HUES64 (cell line): ENCODE measurements around the gene ADH7.

Source experiments
- H3K27ac ChIP-seq: 2 replicates; pipeline ENCODE4 v1.7.0; 2013; ENCODE audit warnings: low read depth, low read length, inconsistent platforms
- H3K27me3 ChIP-seq: 2 replicates; pipeline ENCODE4 v1.6.1; 2013; ENCODE audit warnings: mild to moderate bottlenecking, low read length; ENCODE audit not compliant: insufficient read depth
- H3K36me3 ChIP-seq: 2 replicates; pipeline ENCODE4 v1.6.1; 2013; ENCODE audit warnings: mild to moderate bottlenecking, low read length; ENCODE audit not compliant: insufficient read depth
- H3K4me1 ChIP-seq: 2 replicates; pipeline ENCODE4 v1.6.1; 2013; ENCODE audit warnings: mild to moderate bottlenecking, low read length, moderate library complexity; ENCODE audit not compliant: insufficient read depth
- H3K4me3 ChIP-seq: 2 replicates; pipeline ENCODE4 v1.5.1; 2013; ENCODE audit warnings: mild to moderate bottlenecking, low read length, moderate library complexity
- H3K9ac ChIP-seq: 2 replicates; pipeline ENCODE4 v1.6.1; 2013; ENCODE audit warnings: mild to moderate bottlenecking, low read depth, low read length
- H3K9me3 ChIP-seq: 2 replicates; pipeline ENCODE4 v1.6.1; 2013; ENCODE audit warnings: low read depth, low read length; ENCODE audit not compliant: insufficient read depth
- WGBS: fragments of 150-250, 120-280 bp; methylation state at CpG from one replicate; pipeline ENCODE4 v1.1.7; 2013; ENCODE audit warnings: missing lambda C conversion rate; 5-methylcytosine and 5-hydroxymethylcytosine counted together

The ADH7 gene

GRCh38 chr4:99458911-99459447, 23.8 kb upstream of the ADH7 start:
- no peak overlapping the region for H3K27ac ChIP-seq
- no peaks in the 10 kb centered on the region for H3K36me3 ChIP-seq
- 0 out of 2 replicates have a peak, but pooled peaks cover 6% of the 10 kb centered on the region for H3K4me1 ChIP-seq
- 83% methylated on average over 6 of the region's 6 CpGs for WGBS
- H3K9me3 ChIP-seq = no peaks in the 10 kb centered on the region
- H3K27me3 ChIP-seq = no peaks in the 10 kb centered on the region
- H3K4me3 ChIP-seq = no peak overlapping the region
- H3K9ac ChIP-seq = no peak overlapping the region

DNA sequence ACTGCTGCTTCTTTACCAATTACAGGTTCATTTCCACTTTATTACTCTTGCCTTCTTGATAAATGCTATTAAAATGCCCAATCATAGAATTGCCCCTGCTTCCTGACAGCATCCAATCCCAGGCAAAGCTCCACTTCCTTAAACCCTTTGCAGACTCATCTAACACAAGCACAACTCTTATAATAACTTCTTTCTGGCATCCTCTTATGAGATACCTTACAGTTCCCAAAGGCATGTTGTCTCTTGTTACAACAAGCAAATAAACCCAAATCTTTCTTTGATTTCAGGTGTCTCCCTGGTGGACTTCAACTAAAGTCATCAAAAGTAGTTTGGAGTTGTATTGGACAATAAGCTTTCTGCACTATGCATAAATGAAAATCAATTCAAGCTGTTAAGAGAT, 22.5 kb upstream of the ADH7 start:
- H3K27me3 ChIP-seq = no peaks in the 10 kb centered on the region
- no peak overlapping the region for H3K27ac ChIP-seq
- H3K9ac ChIP-seq = no peak overlapping the region
- no peaks in the 10 kb centered on the region for H3K36me3 ChIP-seq
- no peak overlapping the region for H3K4me3 ChIP-seq
- H3K4me1 ChIP-seq = 0 out of 2 replicates have a peak, but pooled peaks cover 6% of the 10 kb centered on the region
- no peaks in the 10 kb centered on the region for H3K9me3 ChIP-seq

- no peaks in the 10 kb centered on the region for H3K9me3 ChIP-seq
- 86% methylated on average over 4 of the region's 4 CpGs for WGBS
- no peak overlapping the region for H3K9ac ChIP-seq
- H3K4me1 ChIP-seq = 0 out of 2 replicates have a peak, but pooled peaks cover 6% of the 10 kb centered on the region
- no peak overlapping the region for H3K4me3 ChIP-seq
- H3K36me3 ChIP-seq = no peaks in the 10 kb centered on the region
- H3K27ac ChIP-seq = no peak overlapping the region
- no peaks in the 10 kb centered on the region for H3K27me3 ChIP-seq
Measured at GRCh38 chr4:99457270-99457669, 22.1 kb upstream of the ADH7 start.

- Histone ChIP-seq H3K27me3 (no peaks in the 10 kb centered on the region), H3K4me1 (peaks cover 13% of the 10 kb centered on the region; the same call in 1 of the 2 replicates), H3K4me3 (no peak overlapping the region), H3K27ac (peak overlapping the region; percentile 54), H3K36me3 (no peaks in the 10 kb centered on the region), H3K9me3 (peaks cover 9% of the 10 kb centered on the region; the same call in 1 of the 2 replicates), H3K9ac (0 out of 2 replicates have a peak overlapping the region, but pooled peaks have one; percentile 10)
- WGBS = no CpG with 5 or more reads among the region's 3 CpGs
Measured at GRCh38 chr4:99447513-99447912, 12.4 kb upstream of the ADH7 start.

DNA sequence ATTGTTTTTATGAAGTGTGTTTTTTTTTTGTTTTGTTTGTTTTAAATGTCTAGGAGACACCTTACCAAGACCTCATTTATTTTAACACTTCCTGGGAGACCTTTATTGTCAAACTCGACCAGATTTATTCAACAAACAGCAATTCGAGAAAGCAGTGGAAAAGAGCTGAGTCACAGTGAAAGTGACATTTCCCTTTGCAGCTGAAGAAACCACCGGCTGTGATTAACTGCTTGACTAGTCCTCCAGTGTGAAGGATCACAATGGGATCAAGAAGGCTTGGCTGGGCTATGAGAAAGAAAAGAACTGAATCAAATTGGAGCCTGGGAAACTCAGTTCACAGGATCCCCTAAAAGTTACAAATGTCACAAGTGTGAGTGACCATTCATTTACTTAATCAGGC, 11.9 kb upstream of the ADH7 start:
- WGBS = 36% methylated on average over 3 of the region's 3 CpGs
- Histone ChIP-seq H3K4me1 (peaks cover 13% of the 10 kb centered on the region; the same call in 1 of the 2 replicates), H3K9me3 (peaks cover 8% of the 10 kb centered on the region; the same call in 1 of the 2 replicates), H3K27ac (peak overlapping the region; percentile 54), H3K36me3 (no peaks in the 10 kb centered on the region), H3K9ac (peak overlapping the region; percentile 10; the same call in 1 of the 2 replicates), H3K27me3 (no peaks in the 10 kb centered on the region), H3K4me3 (no peak overlapping the region)

- WGBS = 92% methylated on average over 3 of the region's 4 CpGs
- H3K36me3 ChIP-seq = no peaks in the 10 kb centered on the region
- no peaks in the 10 kb centered on the region for H3K9me3 ChIP-seq
- H3K27ac ChIP-seq = no peak overlapping the region
- no peak overlapping the region for H3K9ac ChIP-seq
- H3K4me3 ChIP-seq = no peak overlapping the region
- H3K27me3 ChIP-seq = no peaks in the 10 kb centered on the region
- H3K4me1 ChIP-seq = no peaks in the 10 kb centered on the region
Measured at GRCh38 chr4:99438405-99438780, 3.3 kb upstream of the ADH7 start.

DNA sequence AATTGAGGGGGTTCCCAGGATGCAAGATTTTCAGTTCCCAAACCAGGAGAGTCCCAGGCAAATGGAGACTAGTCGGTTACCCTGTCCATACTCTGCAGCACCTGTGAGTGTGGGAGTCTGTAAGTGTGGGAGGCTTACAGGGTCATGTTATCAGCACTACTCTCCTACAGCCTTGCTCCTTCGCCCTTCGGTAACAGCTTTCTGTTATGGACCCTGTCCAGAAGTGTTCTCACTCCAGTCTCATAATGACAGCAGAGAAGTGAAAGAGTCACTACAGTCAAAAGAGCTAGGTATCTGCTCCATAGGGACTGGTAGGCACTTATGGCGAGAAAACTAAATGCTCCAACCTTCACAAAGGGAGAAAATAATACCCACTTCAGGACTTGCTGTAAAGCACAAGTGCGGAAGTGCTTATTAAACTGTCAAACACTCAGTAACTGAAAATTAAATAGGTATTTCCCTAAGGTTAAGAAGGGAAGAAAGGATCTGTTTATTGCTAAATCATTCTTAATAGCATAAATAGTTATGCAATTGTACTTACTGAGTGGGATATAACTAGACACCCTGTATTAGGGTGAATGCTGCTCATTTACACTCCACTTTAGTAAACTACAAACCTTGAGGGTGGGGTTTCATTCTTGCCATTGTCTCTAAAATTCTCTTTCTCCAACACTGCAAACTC, 2.7 kb upstream of the ADH7 start:
- H3K4me3 ChIP-seq = no peak overlapping the region
- no peak overlapping the region for H3K9ac ChIP-seq
- no peaks in the 10 kb centered on the region for H3K27me3 ChIP-seq
- H3K4me1 ChIP-seq = no peaks in the 10 kb centered on the region
- 94% methylated on average over 4 of the region's 5 CpGs for WGBS
- H3K27ac ChIP-seq = no peak overlapping the region
- no peaks in the 10 kb centered on the region for H3K9me3 ChIP-seq
- no peaks in the 10 kb centered on the region for H3K36me3 ChIP-seq

GRCh38 chr4:99436976-99437722, 2.0 kb upstream of the ADH7 start:
- H3K4me1 ChIP-seq = no peaks in the 10 kb centered on the region
- H3K36me3 ChIP-seq = no peaks in the 10 kb centered on the region
- WGBS = 94% methylated on average over 3 of the region's 3 CpGs
- H3K4me3 ChIP-seq = no peak overlapping the region
- no peak overlapping the region for H3K9ac ChIP-seq
- no peak overlapping the region for H3K27ac ChIP-seq
- no peaks in the 10 kb centered on the region for H3K9me3 ChIP-seq
- H3K27me3 ChIP-seq = no peaks in the 10 kb centered on the region

GRCh38 chr4:99436462-99436861, 1.3 kb upstream of the ADH7 start:
- 100% methylated on average over 1 of the region's 2 CpGs for WGBS
- H3K27ac ChIP-seq = no peak overlapping the region

DNA sequence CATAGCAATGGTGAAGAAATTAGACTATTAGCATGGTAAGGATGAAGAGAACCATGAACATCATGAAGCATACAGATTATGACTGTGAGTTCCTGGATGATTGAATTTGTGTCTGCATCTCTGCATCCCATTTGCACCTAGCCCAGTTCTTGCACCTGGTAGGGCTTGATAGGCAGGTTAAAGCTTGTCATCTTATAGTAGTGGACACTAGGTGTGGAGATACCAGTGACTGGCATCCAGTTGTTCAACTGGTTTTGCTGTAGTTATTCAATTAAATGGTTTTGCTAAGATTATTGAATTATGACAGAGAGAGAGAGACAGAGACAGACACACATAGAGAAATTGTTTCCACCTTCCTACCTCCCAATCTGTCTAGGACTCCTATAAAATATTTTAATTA, 5.0 kb downstream of the ADH7 start:
- Histone ChIP-seq H3K4me3 (no peak overlapping the region), H3K36me3 (no peaks in the 10 kb centered on the region), H3K27ac (no peak overlapping the region), H3K27me3 (no peaks in the 10 kb centered on the region), H3K9me3 (no peaks in the 10 kb centered on the region), H3K4me1 (no peaks in the 10 kb centered on the region), H3K9ac (no peak overlapping the region)

More at GRCh38 chr4:99436462-99436861, 1.3 kb upstream of the ADH7 start:
- Histone ChIP-seq H3K27me3 (no peaks in the 10 kb centered on the region), H3K9me3 (no peaks in the 10 kb centered on the region), H3K9ac (no peak overlapping the region), H3K4me3 (no peak overlapping the region), H3K4me1 (no peaks in the 10 kb centered on the region), H3K36me3 (no peaks in the 10 kb centered on the region)

GRCh38 chr4:99417125-99417524, 18.0 kb downstream of the ADH7 start:
- H3K4me3 ChIP-seq = no peak overlapping the region
- WGBS = 97% methylated on average over 2 of the region's 2 CpGs
- H3K9ac ChIP-seq = no peak overlapping the region
- no peak overlapping the region for H3K27ac ChIP-seq
- H3K36me3 ChIP-seq = no peaks in the 10 kb centered on the region
- H3K9me3 ChIP-seq = no peaks in the 10 kb centered on the region
- no peaks in the 10 kb centered on the region for H3K4me1 ChIP-seq
- no peaks in the 10 kb centered on the region for H3K27me3 ChIP-seq
